ENCODE data around the gene ARAP1. TPM values are rescaled to one million over a fixed set of nuclear protein-coding genes. Genes with fewer than 3 reads are reported as not detected.

Gene ARAP1
- total RNA-seq, 4 donors from 2014 or later, result 53.8 to 126 (median 88.8) TPM

GRCh38 chr11:72735495-72736027, 16.6 kb downstream of the ARAP1 start:
- no peak for DNase-seq (ENCODE audit: low spot score in 2 of 2)
- TF ChIP-seq POLR2A (IDR thresholded peaks at IDR 0.05), result no peak
- TF ChIP-seq EP300 (IDR thresholded peaks at IDR 0.05), result no peak
- no peak for TF ChIP-seq CTCF (IDR thresholded peaks at IDR 0.05)
- TF ChIP-seq POLR2AphosphoS5 (IDR thresholded peaks at IDR 0.05), result no peak
- no peaks in the 10 kb centered on the region for H3K9me3 ChIP-seq
- no peak overlapping the region for H3K4me3 ChIP-seq
- no peaks in the 10 kb centered on the region for H3K36me3 ChIP-seq
- 85% methylated on average over 8 of the region's 8 CpGs for WGBS
- H3K4me1 ChIP-seq, result peaks cover 37% of the 10 kb centered on the region
- no peak overlapping the region for H3K27ac ChIP-seq
- no peaks in the 10 kb centered on the region for H3K27me3 ChIP-seq

GRCh38 chr11:72732329-72732728, 19.9 kb downstream of the ARAP1 start:
- Histone ChIP-seq H3K4me1 (peaks cover 19% of the 10 kb centered on the region), H3K27ac (no peak overlapping the region), H3K4me3 (no peak overlapping the region), H3K36me3 (no peaks in the 10 kb centered on the region), H3K27me3 (no peaks in the 10 kb centered on the region), H3K9me3 (no peaks in the 10 kb centered on the region)
- TF ChIP-seq EP300 (IDR thresholded peaks at IDR 0.05) (no peak), POLR2A (IDR thresholded peaks at IDR 0.05) (no peak), CTCF (IDR thresholded peaks at IDR 0.05) (no peak), POLR2AphosphoS5 (IDR thresholded peaks at IDR 0.05) (no peak)
- WGBS, result 50% methylated on average over 10 of the region's 10 CpGs
- no peak for DNase-seq (ENCODE audit: low spot score in 2 of 2)

GRCh38 chr11:72730737-72731136, 21.5 kb downstream of the ARAP1 start:
- Histone ChIP-seq H3K4me3 (no peak overlapping the region), H3K36me3 (no peaks in the 10 kb centered on the region), H3K27me3 (no peaks in the 10 kb centered on the region), H3K9me3 (no peaks in the 10 kb centered on the region), H3K27ac (no peak overlapping the region), H3K4me1 (peaks cover 7% of the 10 kb centered on the region)
- no peak for TF ChIP-seq POLR2A (IDR thresholded peaks at IDR 0.05)
- TF ChIP-seq CTCF (IDR thresholded peaks at IDR 0.05), result no peak
- no peak for TF ChIP-seq EP300 (IDR thresholded peaks at IDR 0.05)
- no peak for TF ChIP-seq POLR2AphosphoS5 (IDR thresholded peaks at IDR 0.05)
- DNase-seq (ENCODE audit: low spot score in 2 of 2), result no peak
- 72% methylated on average over 2 of the region's 2 CpGs for WGBS

GRCh38 chr11:72730243-72730642, 22.0 kb downstream of the ARAP1 start:
- Histone ChIP-seq H3K36me3 (no peaks in the 10 kb centered on the region), H3K4me1 (peaks cover 8% of the 10 kb centered on the region), H3K4me3 (no peak overlapping the region), H3K27me3 (no peaks in the 10 kb centered on the region), H3K27ac (no peak overlapping the region), H3K9me3 (no peaks in the 10 kb centered on the region)
- no peak for DNase-seq (ENCODE audit: low spot score in 2 of 2)
- 85% methylated on average over 5 of the region's 5 CpGs for WGBS
- TF ChIP-seq EP300 (IDR thresholded peaks at IDR 0.05) (no peak), POLR2AphosphoS5 (IDR thresholded peaks at IDR 0.05) (no peak), POLR2A (IDR thresholded peaks at IDR 0.05) (no peak), CTCF (IDR thresholded peaks at IDR 0.05) (no peak)

GRCh38 chr11:72727521-72727920, 24.7 kb downstream of the ARAP1 start:
- TF ChIP-seq EP300 (IDR thresholded peaks at IDR 0.05), result no peak
- TF ChIP-seq CTCF (IDR thresholded peaks at IDR 0.05), result no peak
- TF ChIP-seq POLR2AphosphoS5 (IDR thresholded peaks at IDR 0.05), result no peak
- no peak for TF ChIP-seq POLR2A (IDR thresholded peaks at IDR 0.05)
- Histone ChIP-seq H3K9me3 (no peaks in the 10 kb centered on the region), H3K36me3 (no peaks in the 10 kb centered on the region), H3K4me1 (peaks cover 35% of the 10 kb centered on the region), H3K27me3 (no peaks in the 10 kb centered on the region), H3K27ac (no peak overlapping the region), H3K4me3 (no peak overlapping the region)
- no peak for DNase-seq (ENCODE audit: low spot score in 2 of 2)
- 85% methylated on average over 3 of the region's 4 CpGs for WGBS

Measured in suprapubic skin (tissue), 4 donors.